Measurements from ENCODE around the gene CAPS. TPM values are rescaled to one million over a fixed set of nuclear protein-coding genes. Genes with fewer than 3 reads are reported as not detected.

Gene CAPS
- polyA plus RNA-seq, 2 of the 4 experiments (the other 2 are of a cell fraction) = 1.4 to 1.7 TPM

DNA sequence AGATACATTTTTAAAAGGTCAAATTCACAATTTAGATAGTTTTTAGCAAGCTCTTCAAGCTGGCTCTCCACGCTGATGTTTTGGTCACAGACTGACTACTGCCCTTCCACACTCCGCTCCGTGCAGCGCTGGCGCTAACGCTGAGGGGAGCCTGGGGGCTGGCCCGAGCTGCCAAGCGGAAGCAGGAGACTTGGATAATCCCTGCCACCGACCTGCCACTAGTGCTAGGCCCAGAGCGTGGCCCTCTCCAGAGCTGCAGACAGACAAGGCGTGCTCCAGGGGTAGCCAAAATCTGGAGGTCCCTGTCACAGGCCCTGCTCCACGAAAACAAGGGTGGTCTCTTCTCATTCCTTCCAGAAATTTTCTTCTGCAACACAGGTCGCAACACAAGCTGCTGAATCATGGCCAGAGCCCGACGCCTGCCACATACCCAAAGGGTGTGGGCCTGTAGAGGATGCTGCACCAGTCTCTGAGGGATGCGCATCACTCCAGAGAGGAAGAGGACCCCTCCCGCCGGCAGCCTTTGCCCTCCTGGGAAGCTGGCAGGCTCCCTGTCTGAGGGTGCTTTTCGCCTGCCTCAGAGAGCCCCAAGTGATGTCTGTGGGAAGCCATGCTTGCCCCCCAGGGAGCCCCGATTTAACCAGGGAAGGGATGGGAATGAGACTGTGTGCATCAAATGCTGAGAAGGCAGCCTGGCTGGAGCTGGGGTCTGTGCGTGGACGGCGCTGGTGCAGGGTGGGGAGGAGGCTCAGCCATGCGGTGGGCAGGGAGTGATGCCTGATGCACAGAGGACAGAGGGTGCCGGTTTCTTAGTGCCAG is 21.6 kb downstream of the CAPS start:
- ATAC-seq (no peak), FAIRE-seq (no peak), DNase-seq (ENCODE audit: low read depth in 1 of 2, low spot score in 1 of 2) (no peak)
- no peak overlapping the region for H3K4me2 ChIP-seq
- no peak overlapping the region for H3K27ac ChIP-seq
- H3K4me1 ChIP-seq = no peaks in the 10 kb centered on the region
- no peak overlapping the region for H3K4me3 ChIP-seq
- ChIA-PET CTCF (interaction anchor here (0.6 to 2.0 kb wide), 4 partner anchors 32 to 215 kb away, joined by 3 to 6 read pairs (median 4); no protein-coding TSS in a partner anchor), POLR2A (no interaction called here)
- H3K9me3 ChIP-seq = no peaks in the 10 kb centered on the region
- 95% methylated on average over 20 of the region's 25 CpGs for WGBS (ENCODE audit: missing lambda C conversion rate)
- TF ChIP-seq EP300 (IDR thresholded peaks at IDR 0.05) (no peak), CBX2 (IDR thresholded peaks at IDR 0.05; ENCODE audit: borderline replicate concordance, low read depth) (no peak), KDM5A (IDR thresholded peaks at IDR 0.05) (no peak), POLR2A (IDR thresholded peaks at IDR 0.05; ENCODE audit: low read length) (no peak)

DNA sequence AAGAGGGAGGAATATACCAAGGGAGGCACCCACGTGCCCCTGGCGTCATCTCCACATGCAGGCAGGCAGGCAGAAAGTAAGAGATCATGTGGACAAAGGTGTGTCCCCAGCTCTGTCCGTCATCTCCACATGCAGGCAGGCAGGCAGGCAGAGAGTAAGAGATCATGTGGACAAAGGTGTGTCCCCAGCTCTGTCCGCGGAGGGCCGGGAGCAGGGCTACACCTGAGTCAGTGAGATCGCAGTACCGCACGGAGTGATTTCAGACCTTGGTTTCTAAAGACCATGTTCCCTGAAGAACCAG is 22.2 kb downstream of the CAPS start:
- Histone ChIP-seq H3K4me3 (no peak overlapping the region), H3K4me2 (no peak overlapping the region), H3K4me1 (no peaks in the 10 kb centered on the region), H3K27ac (no peak overlapping the region), H3K9me3 (no peaks in the 10 kb centered on the region)
- ChIA-PET CTCF (interaction anchor here (1.9 to 2.0 kb wide), 2 partner anchors 32 to 132 kb away, joined by 5 to 6 read pairs; no protein-coding TSS in a partner anchor), POLR2A (no interaction called here)
- no peak for ATAC-seq
- TF ChIP-seq JUN (IDR thresholded peaks at IDR 0.05) (no peak), RFX5 (IDR thresholded peaks at IDR 0.05) (no peak), POLR2AphosphoS2 (conservative IDR thresholded peaks at IDR 0.05; ENCODE audit: low read length) (no peak), ZC3H11A (IDR thresholded peaks at IDR 0.05) (no peak), REST (IDR thresholded peaks at IDR 0.05) (no peak), JUNB (IDR thresholded peaks at IDR 0.05) (no peak), RCOR1 (IDR thresholded peaks at IDR 0.05; ENCODE audit: low read depth, low read length) (no peak), HOXB5 (CRISPR knock-in tag; IDR thresholded peaks at IDR 0.05) (no peak), CEBPB (IDR thresholded peaks at IDR 0.05) (no peak), FOSL2 (IDR thresholded peaks at IDR 0.05) (no peak), FOSL2 (CRISPR knock-in tag; IDR thresholded peaks at IDR 0.05) (no peak), HOXA7 (CRISPR knock-in tag; IDR thresholded peaks at IDR 0.05) (no peak), CHD4 (IDR thresholded peaks at IDR 0.05; ENCODE audit: borderline replicate concordance) (no peak), HEYL (CRISPR knock-in tag; IDR thresholded peaks at IDR 0.05) (no peak)
- TF ChIP-seq, protein P1, sequence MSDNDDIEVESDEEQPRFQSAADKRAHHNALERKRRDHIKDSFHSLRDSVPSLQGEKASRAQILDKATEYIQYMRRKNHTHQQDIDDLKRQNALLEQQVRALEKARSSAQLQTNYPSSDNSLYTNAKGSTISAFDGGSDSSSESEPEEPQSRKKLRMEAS (IDR thresholded peaks at IDR 0.05) = no peak
- TF ChIP-seq, protein P2, sequence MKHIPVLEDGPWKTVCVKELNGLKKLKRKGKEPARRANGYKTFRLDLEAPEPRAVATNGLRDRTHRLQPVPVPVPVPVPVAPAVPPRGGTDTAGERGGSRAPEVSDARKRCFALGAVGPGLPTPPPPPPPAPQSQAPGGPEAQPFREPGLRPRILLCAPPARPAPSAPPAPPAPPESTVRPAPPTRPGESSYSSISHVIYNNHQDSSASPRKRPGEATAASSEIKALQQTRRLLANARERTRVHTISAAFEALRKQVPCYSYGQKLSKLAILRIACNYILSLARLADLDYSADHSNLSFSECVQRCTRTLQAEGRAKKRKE (CRISPR knock-in tag; IDR thresholded peaks at IDR 0.05; ENCODE audit: low read depth) = no peak
- DNase-seq (ENCODE audit: low read depth in 1 of 2, low spot score in 1 of 2) = no peak
- WGBS (ENCODE audit: missing lambda C conversion rate) = 92% methylated on average over 9 of the region's 9 CpGs
- no peak for FAIRE-seq

DNA sequence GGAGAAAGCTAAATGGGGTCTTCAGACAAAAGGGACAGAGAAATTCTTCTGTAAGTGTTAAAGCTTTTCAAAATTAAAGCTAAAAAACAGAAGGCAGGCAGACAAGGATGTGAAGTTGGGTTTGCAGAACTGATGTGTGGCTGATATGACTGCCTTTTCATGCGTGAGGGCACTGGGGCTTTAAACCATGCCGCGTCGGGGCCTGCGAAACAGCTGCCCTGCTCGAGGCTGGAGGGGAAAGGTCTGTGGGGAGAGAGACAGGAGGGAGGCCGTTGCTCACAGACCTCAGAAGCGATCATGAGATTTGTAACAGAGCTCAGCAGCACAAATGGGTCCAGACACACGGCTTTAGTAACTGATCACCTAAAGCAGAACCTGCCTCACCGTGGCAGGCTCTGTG is 23.5 kb downstream of the CAPS start:
- no peaks in the 10 kb centered on the region for H3K9me3 ChIP-seq

More for the DNA sequence above, 23.5 kb downstream of the CAPS start:
- Histone ChIP-seq H3K4me2 (no peak overlapping the region), H3K4me1 (no peaks in the 10 kb centered on the region), H3K27ac (no peak overlapping the region), H3K4me3 (no peak overlapping the region)
- DNase-seq (ENCODE audit: low read depth in 1 of 2, low spot score in 1 of 2) (no peak), ATAC-seq (no peak), FAIRE-seq (no peak)
- ChIA-PET POLR2A (interaction anchor here (1.2 kb wide), 1 partner anchor 33 kb away, joined by 3 read pairs; no protein-coding TSS in a partner anchor), CTCF (interaction anchor here (0.6 to 2.0 kb wide), 3 partner anchors 23 to 164 kb away, joined by 3 to 6 read pairs (median 3); no protein-coding TSS in a partner anchor)
- TF ChIP-seq SMC3 (IDR thresholded peaks at IDR 0.05) = no peak
- no peak for TF ChIP-seq SREBF2 (IDR thresholded peaks at IDR 0.05)
- TF ChIP-seq RARB (CRISPR knock-in tag; IDR thresholded peaks at IDR 0.05) = no peak
- TF ChIP-seq HOXA7 (CRISPR knock-in tag; IDR thresholded peaks at IDR 0.05) = no peak
- TF ChIP-seq, protein P1 (IDR thresholded peaks at IDR 0.05) = no peak
- no peak for TF ChIP-seq EP300 (IDR thresholded peaks at IDR 0.05)
- TF ChIP-seq TFCP2L1 (CRISPR knock-in tag; IDR thresholded peaks at IDR 0.05) = no peak
- TF ChIP-seq NFE2L2 (conservative IDR thresholded peaks at IDR 0.05; ENCODE audit: low read length) = no peak
- WGBS (ENCODE audit: missing lambda C conversion rate) = 82% methylated on average over 9 of the region's 10 CpGs
